HCT116 (cell line): ENCODE results near the gene NFIA. TPM values are rescaled to one million over a fixed set of nuclear protein-coding genes. Genes with fewer than 3 reads are reported as not detected.

Experiments
- ATAC-seq: fragments of 200-7000 bp; cut with Tn5 transposase; 2 replicates; pipeline ENCODE4 v1.9.1; 2020; ENCODE audit warnings: mild to moderate bottlenecking, moderate library complexity
- BruUV-seq: library from RNA; stranded (reverse); fragments of 400-500 nt; replicated peaks from 2 replicates; lab custom pipeline; 2021; lab: Mats Ljungman, UMichigan
- CTCF ChIA-PET: fragments of 300-600 bp; sonication (Branson Sonifier 250); formaldehyde crosslinking; loops from one replicate; lab custom pipeline; 2021; ENCODE audit warnings: antibody characterized with exemption; lab: Charles Lee
- POLR2A ChIA-PET: fragments of 300-600, 350-600 bp; sonication (Branson Sonifier 250); formaldehyde crosslinking; loops from one replicate; lab custom pipeline; 2021; ENCODE audit warnings: antibody characterized with exemption; lab: Charles Lee
- RAD21 ChIA-PET, 2 experiments: fragments of 300-600 bp; sonication (Branson Sonifier 250); formaldehyde crosslinking; loops; one replicate each; lab custom pipeline; 2023; ENCODE audit warnings: low total read pairs in 2 of 2; ENCODE audit not compliant: uncharacterized antibody in 2 of 2, unreplicated experiment in 2 of 2, low non-redundant PET in 1 of 2; lab: Charles Lee
- DNase-seq: peaks from one replicate; pipeline ENCODE4 v3.0.0-alpha.2; 2010; ENCODE audit warnings: low read depth, low spot score
- H2AFZ ChIP-seq: fragments of 200-600 bp; shearing (Covaris generic), sonication (generic); 2 replicates; pipeline ENCODE4 v1.6.1; 2017; ENCODE audit warnings: low read depth, mixed run types, mixed read lengths, antibody characterized with exemption, low read length; ENCODE audit not compliant: poor library complexity, severe bottlenecking
- H3K27ac ChIP-seq: 2 replicates; pipeline ENCODE4 v1.5.1; 2012; ENCODE audit warnings: low read depth, low read length
- H3K27me3 ChIP-seq: fragments of 200-600 bp; sonication (generic); 2 replicates; pipeline ENCODE4 v1.6.1; 2016; ENCODE audit warnings: mixed run types, low read length, mixed read lengths; ENCODE audit not compliant: insufficient read depth
- H3K36me3 ChIP-seq, 2 experiments: fragments of 200-500 bp in 1 of 2; fragments of 200-600 bp in 1 of 2; sonication (Bioruptor generic) in 1 of 2; sonication (generic) in 1 of 2; 2 replicates each; pipeline versions ENCODE4 v1.5.1 to v1.6.1; 2014 to 2016; ENCODE audit warnings: low read length in 2 of 2, inconsistent platforms in 1 of 2, mixed read lengths in 1 of 2, mixed run types in 1 of 2; ENCODE audit not compliant: insufficient read depth in 2 of 2, control insufficient read depth in 1 of 2
- H3K4me1 ChIP-seq, 2 experiments: fragments of 200-600 bp in 1 of 2; sonication (generic) in 1 of 2; 2 replicates each; pipeline versions ENCODE4 v1.5.1 to v1.6.1; 2012 to 2017; ENCODE audit warnings: low read length in 2 of 2, inconsistent platforms in 1 of 2, mild to moderate bottlenecking in 1 of 2, mixed read lengths in 1 of 2, mixed run types in 1 of 2, moderate library complexity in 1 of 2; ENCODE audit not compliant: insufficient read depth in 2 of 2, control insufficient read depth in 1 of 2
- H3K4me2 ChIP-seq: fragments of 200-600 bp; sonication (generic); 2 replicates; pipeline ENCODE4 v1.6.1; 2017; ENCODE audit warnings: mixed run types, low read length, mixed read lengths
- H3K4me3 ChIP-seq, 2 experiments: fragments of 200-600 bp in 1 of 2; sonication (generic) in 1 of 2; replicated peaks in 1 of 2; 2 replicates each; pipeline ENCODE4 v1.5.1; 2011 to 2016; ENCODE audit warnings: low read length in 2 of 2, control low read depth in 1 of 2, low read depth in 1 of 2, mild to moderate bottlenecking in 1 of 2, mixed read lengths in 1 of 2, mixed run types in 1 of 2
- H3K79me2 ChIP-seq: fragments of 200-600 bp; sonication (generic); 2 replicates; pipeline ENCODE4 v1.6.1; 2017; ENCODE audit warnings: mild to moderate bottlenecking, mixed run types, low read length, moderate library complexity, mixed read lengths; ENCODE audit not compliant: insufficient read depth
- H3K9ac ChIP-seq: fragments of 200-600 bp; sonication (generic); 2 replicates; pipeline ENCODE4 v1.6.1; 2016; ENCODE audit warnings: low read length, mixed read lengths
- H3K9me2 ChIP-seq: fragments of 200-600 bp; sonication (generic), shearing (Covaris generic); 2 replicates; pipeline ENCODE4 v1.6.1; 2017; ENCODE audit warnings: mixed run types, mild to moderate bottlenecking, moderate library complexity; ENCODE audit not compliant: insufficient read depth
- H3K9me3 ChIP-seq, 2 experiments: fragments of 200-500 bp in 1 of 2; fragments of 200-600 bp in 1 of 2; sonication (Bioruptor generic) in 1 of 2; sonication (generic) in 1 of 2; 2 replicates each; pipeline ENCODE4 v1.6.1; 2014 to 2017; ENCODE audit warnings: low read length in 2 of 2, mixed read lengths in 2 of 2, inconsistent platforms in 1 of 2, low read depth in 1 of 2, mild to moderate bottlenecking in 1 of 2, mixed run types in 1 of 2, moderate library complexity in 1 of 2; ENCODE audit not compliant: control insufficient read depth in 1 of 2, insufficient read depth in 1 of 2
- H4K20me1 ChIP-seq: fragments of 200-600 bp; sonication (generic), shearing (Covaris generic); 2 replicates; pipeline ENCODE4 v1.6.1; 2017; ENCODE audit warnings: mixed run types, mild to moderate bottlenecking, moderate library complexity; ENCODE audit not compliant: insufficient read depth
- CBX3 ChIP-seq: IDR thresholded peaks from 2 replicates; pipeline ENCODE4 v1.6.1; 2012; ENCODE audit warnings: low read depth
- EGR1 ChIP-seq: IDR thresholded peaks from 2 replicates; pipeline ENCODE4 v1.6.1; 2012; ENCODE audit warnings: low read depth
- POLR2A ChIP-seq: IDR thresholded peaks from 2 replicates; pipeline ENCODE4 v1.7.0; 2011; ENCODE audit warnings: borderline replicate concordance; ENCODE audit not compliant: insufficient read depth, insufficient read length; ENCODE audit errors: extremely low read depth
- SRF ChIP-seq: IDR thresholded peaks from 2 replicates; pipeline ENCODE4 v1.6.1; 2012; ENCODE audit warnings: low read depth
- ZNF274 ChIP-seq: fragments of 200-500 bp; sonication (Bioruptor generic); IDR thresholded peaks from 2 replicates; pipeline ENCODE4 v1.6.1; 2014; ENCODE audit warnings: mild to moderate bottlenecking, low read depth, low read length, inconsistent platforms
- intact Hi-C: fragments of 100-400 bp; cut with micrococcal nuclease; formaldehyde crosslinking; loops from 2 replicates; pipeline ENCODE4 v1.10.0; 2022
- total RNA-seq: library from RNA; stranded (reverse); gene quantifications from one replicate; pipeline ENCODE4 v1.2.1, GENCODE V29; 2021; ENCODE audit not compliant: unreplicated experiment
- TF ChIP-seq, protein P1 (sequence below): IDR thresholded peaks from 2 replicates; pipeline ENCODE4 v1.6.1; 2012

The NFIA gene
- total RNA-seq, 1 experiment from 2014 or later = 17.2 TPM

DNA sequence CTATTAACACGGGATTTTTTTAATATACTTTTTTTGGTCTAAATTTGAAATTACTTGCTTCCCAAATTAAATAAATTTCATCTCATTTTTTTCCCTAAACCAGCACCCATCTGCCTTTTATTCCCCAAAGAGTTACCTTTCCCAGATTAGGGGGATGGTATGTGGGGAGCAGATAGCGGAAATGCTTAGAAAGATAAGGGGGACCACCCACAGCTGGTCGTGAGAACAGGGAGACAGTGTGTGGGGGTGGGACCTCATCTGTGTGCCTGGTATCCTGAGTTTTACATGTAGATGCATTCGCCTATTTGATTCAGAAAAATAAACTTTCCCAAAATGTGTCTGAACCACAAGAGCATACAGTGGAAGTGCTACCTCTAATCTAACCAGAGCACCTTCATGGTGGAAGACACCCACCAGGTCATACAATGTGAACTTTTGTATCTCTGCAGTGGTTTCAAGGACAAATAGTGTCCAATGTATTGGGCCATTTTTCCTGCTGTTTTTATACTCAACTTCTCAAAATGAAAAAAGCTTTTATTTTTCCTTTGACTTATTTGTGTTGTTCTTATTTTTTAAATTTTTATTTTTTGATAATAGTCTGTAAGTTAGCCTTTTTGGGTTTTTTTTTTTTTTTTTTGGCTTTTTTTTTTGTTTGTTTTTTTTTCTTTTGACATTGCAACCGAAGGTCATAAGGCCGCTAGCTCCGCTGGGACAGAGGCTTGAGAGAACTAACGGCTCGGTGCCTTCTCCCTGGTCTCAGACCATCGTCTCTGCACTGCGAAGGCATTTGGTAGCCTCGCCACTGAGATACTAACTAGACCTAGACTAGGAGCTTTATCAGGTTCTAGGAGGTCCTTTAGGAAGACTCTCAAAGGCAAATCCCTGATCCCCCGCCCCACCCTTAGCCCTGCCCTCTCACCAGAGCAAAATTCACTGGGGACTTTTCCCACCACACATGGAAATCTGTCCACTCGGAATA is 379.3 kb downstream of the NFIA start:
- Histone ChIP-seq H2AFZ (no peak overlapping the region), H3K4me1 (no peaks in the 10 kb centered on the region), H4K20me1 (no peaks in the 10 kb centered on the region), H3K79me2 (no peaks in the 10 kb centered on the region), H3K36me3 (no peaks in the 10 kb centered on the region), H3K27me3 (no peaks in the 10 kb centered on the region), H3K4me3 (no peak overlapping the region), H3K4me2 (no peak overlapping the region), H3K27ac (no peak overlapping the region), H3K9me2 (no peaks in the 10 kb centered on the region), H3K9me3 (no peaks in the 10 kb centered on the region), H3K9ac (no peak overlapping the region)
- no TSS peak for BruUV-seq
- intact Hi-C loops = no loop called here
- CTCF ChIA-PET = interaction anchor here (0.8 kb wide), 1 partner anchor 8 kb away, joined by 3 read pairs; no protein-coding TSS in a partner anchor
- POLR2A ChIA-PET = no interaction called here
- ATAC-seq = no peak
- no peak for DNase-seq
- TF ChIP-seq ZNF274 (no peak), SRF (no peak), CBX3 (no peak), EGR1 (no peak), POLR2A (no peak)
- RAD21 ChIA-PET = no interaction called here

DNA sequence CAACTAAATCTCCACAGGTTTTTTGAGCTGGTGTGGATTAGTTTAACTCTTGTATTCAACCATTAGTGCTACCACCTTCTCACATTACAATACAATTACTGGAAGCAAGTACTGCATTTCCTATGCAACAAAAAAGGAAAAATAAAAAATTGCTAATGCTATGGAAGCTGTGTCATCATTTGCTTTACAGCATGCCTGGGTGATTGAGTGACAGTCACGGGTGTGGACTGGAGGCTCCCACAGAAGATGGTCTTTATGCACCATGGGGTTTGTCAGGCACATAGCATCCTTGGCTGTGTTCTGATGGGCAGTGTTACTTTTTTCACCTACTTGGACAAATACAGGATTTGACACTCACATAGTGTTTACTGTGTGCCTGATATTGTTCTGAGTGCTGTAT is 380.3 kb downstream of the NFIA start:
- H3K36me3 ChIP-seq = no peaks in the 10 kb centered on the region
- H3K27me3 ChIP-seq = no peaks in the 10 kb centered on the region
- RAD21 ChIA-PET = no interaction called here
- H3K9ac ChIP-seq = no peak overlapping the region
- DNase-seq = no peak
- H3K4me3 ChIP-seq = no peak overlapping the region
- intact Hi-C loops = no loop called here
- ATAC-seq = no peak
- no peaks in the 10 kb centered on the region for H3K79me2 ChIP-seq
- H2AFZ ChIP-seq = no peak overlapping the region
- TF ChIP-seq, protein P1, sequence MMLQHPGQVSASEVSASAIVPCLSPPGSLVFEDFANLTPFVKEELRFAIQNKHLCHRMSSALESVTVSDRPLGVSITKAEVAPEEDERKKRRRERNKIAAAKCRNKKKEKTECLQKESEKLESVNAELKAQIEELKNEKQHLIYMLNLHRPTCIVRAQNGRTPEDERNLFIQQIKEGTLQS = no peak
- TF ChIP-seq, all 23 proteins: peak for 0
- Histone ChIP-seq H3K9me3 (no peaks in the 10 kb centered on the region), H3K4me1 (no peaks in the 10 kb centered on the region), H3K9me2 (no peaks in the 10 kb centered on the region), H3K27ac (no peak overlapping the region), H3K4me2 (no peak overlapping the region), H4K20me1 (no peaks in the 10 kb centered on the region)
- no TSS peak for BruUV-seq
- CTCF ChIA-PET = interaction anchor here (0.8 kb wide), 1 partner anchor 9 kb away, joined by 3 read pairs; no protein-coding TSS in a partner anchor
- POLR2A ChIA-PET = no interaction called here
